H1 (cell line): ENCODE data around the gene CYSRT1. TPM values are rescaled to one million over a fixed set of nuclear protein-coding genes. Genes with fewer than 3 reads are reported as not detected.

ENCODE experiments used
- CTCF ChIA-PET: fragments of 300-600 bp; sonication (Branson Sonifier 250); formaldehyde crosslinking; loops from one replicate; lab custom pipeline; 2021; ENCODE audit not compliant: partially characterized antibody; lab: Charles Lee
- POLR2A ChIA-PET: fragments of 300-600 bp; sonication (Branson Sonifier 250); formaldehyde crosslinking; loops from one replicate; lab custom pipeline; 2021; ENCODE audit warnings: inconsistent platforms; ENCODE audit not compliant: partially characterized antibody; lab: Charles Lee
- DNase-seq, 2 experiments: peaks; one replicate each; pipeline versions ENCODE4 v3.0.0 to v3.0.0-alpha.2; 2010 to 2022; ENCODE audit warnings: low spot score in 2 of 2, low read depth in 1 of 2, mixed read lengths in 1 of 2
- FAIRE-seq: peaks from 2 replicates; lab custom pipeline; 2011; peaks lifted over from hg19 to GRCh38; lab: Jason Lieb, UNC
- H2AFZ ChIP-seq: 2 replicates; pipeline ENCODE4 v1.8.1; 2012; ENCODE audit warnings: low read length, inconsistent platforms
- H2AK5ac ChIP-seq: 2 replicates; pipeline ENCODE4 v1.6.1; 2013; ENCODE audit warnings: low read depth, low read length
- H2BK120ac ChIP-seq: replicated peaks from 2 replicates; pipeline ENCODE3; 2013; ENCODE audit warnings: low read depth, low read length, inconsistent platforms
- H2BK12ac ChIP-seq: 2 replicates; pipeline ENCODE4 v1.6.1; 2013; ENCODE audit warnings: low read depth, low read length
- H2BK15ac ChIP-seq: 2 replicates; pipeline ENCODE4 v1.6.1; 2013; ENCODE audit warnings: low read length
- H2BK20ac ChIP-seq: 2 replicates; pipeline ENCODE4 v1.6.1; 2013; ENCODE audit warnings: low read length
- H2BK5ac ChIP-seq: 2 replicates; pipeline ENCODE4 v1.6.1; 2013; ENCODE audit warnings: low read depth, low read length
- H3K14ac ChIP-seq: 2 replicates; pipeline ENCODE4 v1.6.1; 2013; ENCODE audit warnings: inconsistent platforms; ENCODE audit not compliant: insufficient read length
- H3K18ac ChIP-seq: 2 replicates; pipeline ENCODE4 v1.6.1; 2013; ENCODE audit warnings: low read length; ENCODE audit errors: extremely low read depth
- H3K23ac ChIP-seq: 2 replicates; pipeline ENCODE4 v1.6.1; 2013; ENCODE audit warnings: inconsistent platforms; ENCODE audit not compliant: insufficient read length
- H3K23me2 ChIP-seq: 2 replicates; pipeline ENCODE4 v1.6.1; 2013; ENCODE audit warnings: low read depth, low read length
- H3K27ac ChIP-seq: 2 replicates; pipeline ENCODE4 v1.6.1; 2011; ENCODE audit warnings: low read depth, low read length, inconsistent platforms
- H3K27me3 ChIP-seq, 4 experiments: replicated peaks in 1 of 4; 1 replicate in 1 of 4; 2 replicates in 3 of 4; pipeline versions ENCODE4 v1.6.1 to v1.8.1; 2011 to 2013; ENCODE audit warnings: low read length in 3 of 4, mild to moderate bottlenecking in 3 of 4, inconsistent platforms in 2 of 4, mixed read lengths in 2 of 4, moderate library complexity in 1 of 4; ENCODE audit not compliant: control insufficient read depth in 3 of 4, insufficient read depth in 3 of 4; ENCODE audit errors: extremely low read depth in 1 of 4
- H3K36me3 ChIP-seq, 4 experiments: 2 replicates each; pipeline versions ENCODE4 v1.6.1 to v1.8.1; 2011 to 2013; ENCODE audit warnings: mild to moderate bottlenecking in 4 of 4, low read length in 3 of 4, moderate library complexity in 2 of 4, control low read depth in 1 of 4, inconsistent platforms in 1 of 4; ENCODE audit not compliant: insufficient read depth in 4 of 4, control insufficient read depth in 2 of 4
- H3K4ac ChIP-seq: replicated peaks from 2 replicates; pipeline ENCODE3; 2013; ENCODE audit warnings: low read length, low read depth, mixed read lengths, inconsistent platforms; ENCODE audit not compliant: insufficient read length
- H3K4me1 ChIP-seq, 4 experiments: replicated peaks in 1 of 4; 1 replicate in 1 of 4; 2 replicates in 3 of 4; pipeline versions ENCODE4 v1.6.1 to v1.8.1; 2011 to 2013; ENCODE audit warnings: low read length in 3 of 4, inconsistent platforms in 2 of 4, mixed read lengths in 1 of 4; ENCODE audit not compliant: insufficient read depth in 4 of 4, control insufficient read depth in 3 of 4
- H3K4me2 ChIP-seq, 2 experiments: 2 replicates each; pipeline versions ENCODE4 v1.6.1 to v1.8.1; 2011 to 2013; ENCODE audit warnings: low read depth in 2 of 2, low read length in 2 of 2, control low read depth in 1 of 2, inconsistent platforms in 1 of 2, mild to moderate bottlenecking in 1 of 2; ENCODE audit not compliant: insufficient read depth in 1 of 2
- H3K4me3 ChIP-seq, 4 experiments: fragments of 200-600, 300-600 bp in 1 of 4; sonication (generic), shearing (Covaris generic), sonication (Bioruptor Twin) in 1 of 4; 2 replicates each; pipeline versions ENCODE4 v1.5.1 to v1.8.1; 2011 to 2016; ENCODE audit warnings: low read length in 4 of 4, low read depth in 3 of 4, control low read depth in 2 of 4, inconsistent platforms in 2 of 4, mild to moderate bottlenecking in 2 of 4, mixed read lengths in 1 of 4, moderate library complexity in 1 of 4; ENCODE audit not compliant: insufficient read depth in 2 of 4; ENCODE audit errors: extremely low read depth in 1 of 4
- H3K56ac ChIP-seq: replicated peaks from 2 replicates; pipeline ENCODE3; 2013; ENCODE audit warnings: low read depth, mild to moderate bottlenecking, mixed read lengths, low read length, inconsistent platforms; ENCODE audit not compliant: insufficient read length
- H3K79me1 ChIP-seq: 2 replicates; pipeline ENCODE4 v1.6.1; 2013; ENCODE audit warnings: low read depth, low read length, control low read depth
- H3K79me2 ChIP-seq, 2 experiments: 2 replicates each; pipeline versions ENCODE4 v1.6.1 to v1.8.1; 2012 to 2013; ENCODE audit warnings: low read length in 2 of 2, mild to moderate bottlenecking in 2 of 2, inconsistent platforms in 1 of 2; ENCODE audit not compliant: insufficient read depth in 2 of 2, control insufficient read depth in 1 of 2
- H3K9ac ChIP-seq, 4 experiments: replicated peaks in 1 of 4; 1 replicate in 1 of 4; 2 replicates in 3 of 4; pipeline versions ENCODE4 v1.6.1 to v1.8.1; 2011 to 2013; ENCODE audit warnings: low read depth in 3 of 4, low read length in 3 of 4, control low read depth in 2 of 4, mild to moderate bottlenecking in 2 of 4, moderate library complexity in 2 of 4, inconsistent platforms in 1 of 4; ENCODE audit errors: extremely low read depth in 1 of 4
- H3K9me3 ChIP-seq, 2 experiments: 2 replicates each; pipeline versions ENCODE4 v1.6.1 to v1.8.1; 2012 to 2013; ENCODE audit warnings: mild to moderate bottlenecking in 2 of 2, moderate library complexity in 2 of 2, control low read depth in 1 of 2, inconsistent platforms in 1 of 2, low read depth in 1 of 2, low read length in 1 of 2, mixed read lengths in 1 of 2; ENCODE audit not compliant: insufficient read depth in 2 of 2
- H4K20me1 ChIP-seq, 2 experiments: replicated peaks in 1 of 2; 2 replicates each; pipeline versions ENCODE3 to v1.8.1; 2011 to 2013; ENCODE audit warnings: inconsistent platforms in 2 of 2, low read length in 2 of 2, mild to moderate bottlenecking in 1 of 2; ENCODE audit not compliant: insufficient read depth in 2 of 2, control insufficient read depth in 1 of 2
- H4K5ac ChIP-seq: 2 replicates; pipeline ENCODE4 v1.6.1; 2013; ENCODE audit warnings: low read length, low read depth, mixed read lengths, inconsistent platforms; ENCODE audit not compliant: insufficient read length
- H4K8ac ChIP-seq: 2 replicates; pipeline ENCODE4 v1.8.0; 2013; ENCODE audit warnings: mild to moderate bottlenecking, moderate library complexity, low read length, inconsistent platforms; ENCODE audit not compliant: insufficient read depth; ENCODE audit errors: extremely low read depth
- H4K91ac ChIP-seq: replicated peaks from 2 replicates; pipeline ENCODE3; 2013; ENCODE audit warnings: low read length, mixed read lengths, inconsistent platforms; ENCODE audit not compliant: insufficient read length
- ATF2 ChIP-seq: IDR thresholded peaks from 2 replicates; pipeline ENCODE4 v1.6.1; 2012; ENCODE audit warnings: low read length, inconsistent platforms
- ATF3 ChIP-seq: IDR thresholded peaks from 2 replicates; pipeline ENCODE4 v1.6.1; 2011; ENCODE audit warnings: low read depth, mild to moderate bottlenecking, low read length; ENCODE audit not compliant: insufficient read depth
- BRCA1 ChIP-seq: IDR thresholded peaks from 2 replicates; pipeline ENCODE4 v1.6.1; 2012; ENCODE audit warnings: low read depth, low read length, improper control_type of control experiment
- CBX5 ChIP-seq: fragments of 300-800, 300-1000 bp; sonication (generic); IDR thresholded peaks from 2 replicates; pipeline ENCODE4 v1.7.1; 2016; ENCODE audit warnings: antibody characterized with exemption, low read length, low read depth
- CBX8 ChIP-seq: fragments of 300-800, 300-1000 bp; sonication (generic); IDR thresholded peaks from 2 replicates; pipeline ENCODE4 v1.7.1; 2016; ENCODE audit warnings: low read depth, low read length, borderline replicate concordance
- CREB1 ChIP-seq: IDR thresholded peaks from 2 replicates; pipeline ENCODE4 v1.6.1; 2012; ENCODE audit warnings: inconsistent platforms
- GABPA ChIP-seq: IDR thresholded peaks from 2 replicates; pipeline ENCODE4 v1.6.1; 2011; ENCODE audit warnings: mild to moderate bottlenecking, low read length, moderate library complexity, borderline replicate concordance; ENCODE audit not compliant: insufficient read depth
- KDM5A ChIP-seq: fragments of 200-600 bp; IDR thresholded peaks from 2 replicates; pipeline ENCODE4 v1.7.1; 2012; ENCODE audit warnings: mild to moderate bottlenecking, low read length, inconsistent platforms, mixed read lengths
- MAX ChIP-seq: IDR thresholded peaks from 2 replicates; pipeline ENCODE4 v1.6.1; 2012; ENCODE audit warnings: inconsistent platforms
- SIN3A ChIP-seq, 2 experiments: IDR thresholded peaks in 1 of 2; conservative IDR thresholded peaks in 1 of 2; 2 replicates each; pipeline ENCODE4 v1.6.1; 2011 to 2012; ENCODE audit warnings: low read length in 2 of 2, improper control_type of control experiment in 1 of 2, low read depth in 1 of 2, mild to moderate bottlenecking in 1 of 2
- TCF12 ChIP-seq: IDR thresholded peaks from 2 replicates; pipeline ENCODE4 v1.6.1; 2011; ENCODE audit warnings: low read depth, mild to moderate bottlenecking, low read length
- WGBS, 2 experiments: shearing (Covaris generic) in 1 of 2; methylation state at CpG; one replicate each; pipeline versions ENCODE4 v1.1.6 to v1.1.7; 2013 to 2015; ENCODE audit warnings: low lambda C conversion rate in 2 of 2, mixed read lengths in 2 of 2, inconsistent platforms in 1 of 2, low coverage in 1 of 2, missing lambda C conversion rate in 1 of 2; ENCODE audit not compliant: insufficient replicate concordance in 2 of 2, insufficient coverage in 1 of 2, insufficient read length in 1 of 2; ENCODE audit errors: extremely low coverage in 1 of 2, missing lambda C conversion rate in 1 of 2; 5-methylcytosine and 5-hydroxymethylcytosine counted together
- polyA plus RNA-seq, 7 experiments: library from polyadenylated mRNA; depleted of rRNA in 3 of 7; stranded (reverse) in 5 of 7; unstranded in 2 of 7; fragments of >200 nt in 5 of 7; fragments of 200-250 nt in 2 of 7; gene quantifications; 1 replicate in 5 of 7; 2 replicates in 1 of 7; 4 replicates in 1 of 7; pipeline versions ENCODE4 v1.2.1 to v1.2.3, GENCODE V29; 2011 to 2013; ENCODE audit warnings: missing spikeins in 2 of 7, mixed read lengths in 2 of 7
- total RNA-seq: library from RNA; stranded (reverse); fragmentation: NEBNext Ultra II Directional; extraction: Animal tissue kit (Norgen Biotek cat#: 25700); gene quantifications from 2 replicates; pipeline ENCODE4 v1.2.1, GENCODE V29; 2021

The CYSRT1 gene
- total and polyA plus RNA-seq, 2 of the 8 experiments (the other 6 are each of a cell fraction or from before 2014, with no cell fraction given) = 1.0 to 6.5 TPM

GRCh38 chr9:137228506-137228967 is 3.6 kb downstream of the CYSRT1 start:
- H4K20me1 ChIP-seq = peaks cover 0 to 1% of the 10 kb centered on the region in 2 experiments
- H3K79me2 ChIP-seq = no peaks in the 10 kb centered on the region
- H3K9me3 ChIP-seq = no peaks in the 10 kb centered on the region
- H3K4me3 ChIP-seq = no peak overlapping the region
- H2BK20ac ChIP-seq = no peak overlapping the region
- H3K27me3 ChIP-seq = no peaks in the 10 kb centered on the region; a peak in 1 of 7 replicates
- H3K23ac ChIP-seq = no peak overlapping the region
- no peak overlapping the region for H4K5ac ChIP-seq
- FAIRE-seq (no peak), DNase-seq (no peak)
- peaks cover 0 to 16% (median 5%) of the 10 kb centered on the region in 4 experiments; a peak in 4 of 7 replicates for H3K4me1 ChIP-seq
- no peak overlapping the region for H4K8ac ChIP-seq
- H4K91ac ChIP-seq = no peak overlapping the region
- H3K9ac ChIP-seq = no peak overlapping the region
- no peak overlapping the region for H3K56ac ChIP-seq
- H3K23me2 ChIP-seq = peaks cover 4% of the 10 kb centered on the region; the same call in 1 of the 2 replicates
- H2BK12ac ChIP-seq = no peak overlapping the region
- no peak overlapping the region for H3K27ac ChIP-seq
- no peak overlapping the region for H3K18ac ChIP-seq
- WGBS, 2 experiments = 92% methylated on average over 18 of the region's 29 CpGs; no CpG with 5 or more reads in 1 of the 2 experiments
- H3K4ac ChIP-seq = no peak overlapping the region
- H2BK15ac ChIP-seq = no peak overlapping the region
- no peaks in the 10 kb centered on the region for H3K79me1 ChIP-seq
- ChIA-PET CTCF (interaction anchor here (1.1 to 20.2 kb wide), 11 partner anchors 11 to 199 kb away, joined by 3 to 204 read pairs (median 9); partner anchors contain the start of genes ANAPC2, LRRC26, SSNA1 and TOR4A), POLR2A (interaction anchor here (1.5 to 69.9 kb wide), 4 partner anchors 12 to 40 kb away, joined by 3 to 1462 read pairs (median 12); partner anchors contain the start of genes ANAPC2, NELFB, SSNA1 and STPG3)
- H3K4me2 ChIP-seq = no peak overlapping the region
- H3K14ac ChIP-seq = no peak overlapping the region
- no peak overlapping the region for H2BK5ac ChIP-seq
- no peak overlapping the region for H2BK120ac ChIP-seq
- no peak overlapping the region for H2AK5ac ChIP-seq
- no peaks in the 10 kb centered on the region for H3K36me3 ChIP-seq
- no peak overlapping the region for H2AFZ ChIP-seq
- no peak for TF ChIP-seq ATF3
- TF ChIP-seq MAX = no peak
- TF ChIP-seq TCF12 = no peak
- no peak for TF ChIP-seq CBX8
- no peak for TF ChIP-seq CBX5
- TF ChIP-seq BRCA1 = no peak
- TF ChIP-seq CREB1 = no peak
- TF ChIP-seq GABPA = no peak
- no peak for TF ChIP-seq KDM5A
- TF ChIP-seq SIN3A (conservative IDR thresholded peaks at IDR 0.05 in 1 of 2, IDR thresholded peaks at IDR 0.05 in 1 of 2; ENCODE audit: low read depth in 1 of 2, low read length in 2 of 2) = no peak
- no peak for TF ChIP-seq ATF2
